ENCODE measurements around the gene CKAP2L. TPM values are rescaled to one million over a fixed set of nuclear protein-coding genes. Genes with fewer than 3 reads are reported as not detected.

The CKAP2L gene
- total RNA-seq, 1 experiment from 2014 or later, result 20.7 TPM

DNA sequence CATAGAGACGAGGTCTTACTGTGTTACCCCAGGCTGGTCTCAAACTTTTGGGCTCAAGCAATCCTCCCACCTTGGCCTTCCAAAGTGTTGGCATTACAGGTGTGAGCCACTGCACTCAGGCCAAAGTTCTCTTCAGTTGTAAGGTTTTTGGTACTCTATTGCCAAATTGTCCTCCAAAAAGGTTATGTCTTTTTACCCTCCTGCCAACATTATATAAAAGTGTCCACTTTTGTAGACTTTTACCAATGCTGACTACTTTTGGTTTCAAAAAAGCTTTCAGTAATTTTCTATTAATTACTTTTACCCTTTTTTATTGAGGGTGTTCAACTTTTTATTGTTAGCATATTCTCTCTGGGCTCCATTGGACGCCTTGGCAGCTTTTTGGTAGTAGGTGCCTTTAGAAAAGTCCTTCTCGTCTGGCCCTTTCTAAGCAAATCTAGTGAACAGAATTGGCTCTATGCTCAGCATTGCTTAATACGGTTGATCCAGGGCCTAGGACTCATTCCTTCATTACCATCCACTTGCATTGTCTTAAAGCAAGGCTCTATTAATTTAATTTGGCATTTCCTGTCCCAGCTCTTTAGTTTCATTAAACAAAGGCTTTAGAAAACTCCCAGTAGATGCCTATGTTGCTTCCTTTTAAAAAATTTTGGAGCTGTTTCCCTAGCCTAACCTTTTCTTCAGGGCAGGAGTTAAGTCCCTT, 36.6 kb upstream of the CKAP2L start:
- BruUV-seq (replicated peaks), result no TSS peak
- CTCF ChIA-PET, result no interaction called here
- Histone ChIP-seq H3K79me2 (ENCODE audit: low read length) (no peaks in the 10 kb centered on the region), H3K27ac (ENCODE audit: low read length) (no peak overlapping the region), H3K36me3 (ENCODE audit: low read depth, low read length) (no peaks in the 10 kb centered on the region), H3K9ac (ENCODE audit: low read length) (no peak overlapping the region), H3K9me3 (ENCODE audit: low read length) (no peaks in the 10 kb centered on the region), H4K20me1 (ENCODE audit: low read length) (no peaks in the 10 kb centered on the region), H3K4me1 (ENCODE audit: insufficient read depth, low read length) (peaks cover 26% of the 10 kb centered on the region), H3K27me3 (ENCODE audit: low read length) (no peaks in the 10 kb centered on the region), H3F3A (ENCODE audit: low read length, unreplicated experiment) (no peaks in the 10 kb centered on the region), H3K9me2 (replicated peaks; ENCODE audit: low read length) (no peaks in the 10 kb centered on the region), H2AFZ (ENCODE audit: low read length) (no peak overlapping the region), H3K4me2 (ENCODE audit: low read length) (no peak overlapping the region), H3K4me3 (ENCODE audit: low read length) (no peak overlapping the region)
- intact Hi-C loops (cut with micrococcal nuclease), result no loop called here
- DNase-seq, result no peak
- no peak for ATAC-seq
- POLR2A ChIA-PET (ENCODE audit: unreplicated experiment), result no interaction called here
- TF ChIP-seq EZH2 (IDR thresholded peaks at IDR 0.05; ENCODE audit: low read length, unreplicated experiment) (no peak), EZH2phosphoT487 (IDR thresholded peaks at IDR 0.05; ENCODE audit: borderline replicate concordance, low read length) (no peak)
- TF ChIP-seq, protein P1, sequence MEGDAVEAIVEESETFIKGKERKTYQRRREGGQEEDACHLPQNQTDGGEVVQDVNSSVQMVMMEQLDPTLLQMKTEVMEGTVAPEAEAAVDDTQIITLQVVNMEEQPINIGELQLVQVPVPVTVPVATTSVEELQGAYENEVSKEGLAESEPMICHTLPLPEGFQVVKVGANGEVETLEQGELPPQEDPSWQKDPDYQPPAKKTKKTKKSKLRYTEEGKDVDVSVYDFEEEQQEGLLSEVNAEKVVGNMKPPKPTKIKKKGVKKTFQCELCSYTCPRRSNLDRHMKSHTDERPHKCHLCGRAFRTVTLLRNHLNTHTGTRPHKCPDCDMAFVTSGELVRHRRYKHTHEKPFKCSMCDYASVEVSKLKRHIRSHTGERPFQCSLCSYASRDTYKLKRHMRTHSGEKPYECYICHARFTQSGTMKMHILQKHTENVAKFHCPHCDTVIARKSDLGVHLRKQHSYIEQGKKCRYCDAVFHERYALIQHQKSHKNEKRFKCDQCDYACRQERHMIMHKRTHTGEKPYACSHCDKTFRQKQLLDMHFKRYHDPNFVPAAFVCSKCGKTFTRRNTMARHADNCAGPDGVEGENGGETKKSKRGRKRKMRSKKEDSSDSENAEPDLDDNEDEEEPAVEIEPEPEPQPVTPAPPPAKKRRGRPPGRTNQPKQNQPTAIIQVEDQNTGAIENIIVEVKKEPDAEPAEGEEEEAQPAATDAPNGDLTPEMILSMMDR (conservative IDR thresholded peaks at IDR 0.05; ENCODE audit: low read depth, low read length), result no peak

- no peak overlapping the region for H3K9ac ChIP-seq (ENCODE audit: low read length)
- H3K4me2 ChIP-seq (ENCODE audit: low read length), result no peak overlapping the region
- H3K4me3 ChIP-seq (ENCODE audit: low read length), result no peak overlapping the region
- no peak for ATAC-seq
- TF ChIP-seq EZH2 (IDR thresholded peaks at IDR 0.05; ENCODE audit: low read length, unreplicated experiment) (no peak), EZH2phosphoT487 (IDR thresholded peaks at IDR 0.05; ENCODE audit: borderline replicate concordance, low read length) (no peak)
- TF ChIP-seq, protein P1 (conservative IDR thresholded peaks at IDR 0.05; ENCODE audit: low read depth, low read length), result no peak
- H3K9me3 ChIP-seq (ENCODE audit: low read length), result no peaks in the 10 kb centered on the region
- no peaks in the 10 kb centered on the region for H3K9me2 ChIP-seq (replicated peaks; ENCODE audit: low read length)
- CTCF ChIA-PET, result no interaction called here
- no peak for DNase-seq
- H3K4me1 ChIP-seq (ENCODE audit: insufficient read depth, low read length), result peaks cover 25% of the 10 kb centered on the region
- intact Hi-C loops (cut with micrococcal nuclease), result no loop called here
- BruUV-seq (replicated peaks), result no TSS peak
- no peak overlapping the region for H2AFZ ChIP-seq (ENCODE audit: low read length)
- H4K20me1 ChIP-seq (ENCODE audit: low read length), result no peaks in the 10 kb centered on the region
- no peak overlapping the region for H3K27ac ChIP-seq (ENCODE audit: low read length)
- POLR2A ChIA-PET (ENCODE audit: unreplicated experiment), result no interaction called here
- H3K27me3 ChIP-seq (ENCODE audit: low read length), result no peaks in the 10 kb centered on the region
- no peaks in the 10 kb centered on the region for H3K36me3 ChIP-seq (ENCODE audit: low read depth, low read length)
- H3K79me2 ChIP-seq (ENCODE audit: low read length), result no peaks in the 10 kb centered on the region
- H3F3A ChIP-seq (ENCODE audit: low read length, unreplicated experiment), result no peaks in the 10 kb centered on the region
These were observed 34.9 kb upstream of the CKAP2L start for GRCh38 chr2:112798979-112799975.

Data from PC-3 (cell line).